ENCODE results near the gene SLC26A11. TPM values are rescaled to one million over a fixed set of nuclear protein-coding genes. Genes with fewer than 3 reads are reported as not detected.
"Not testable (repeated sequence)": the region's sequence is repeated elsewhere in the genome, so short reads cannot be mapped to it uniquely, and the experiment has no call there.

SLC26A11 gene
- total and polyA plus RNA-seq, 2 donors (not counting 1 experiment from before 2014, with no cell fraction given), result 10.1 to 31.4 TPM

GRCh38 chr17:80243526-80244433, 23.6 kb downstream of the SLC26A11 start:
- no peak overlapping the region for H2AFZ ChIP-seq (ENCODE audit: insufficient read depth, low read depth, low read length, poor library complexity, severe bottlenecking)
- H3K27me3 ChIP-seq (replicated peaks in 1 of 4; ENCODE audit: control extremely low read depth in 1 of 4, control insufficient read depth in 3 of 4, insufficient read depth in 4 of 4, low read length in 3 of 4), result no peaks in the 10 kb centered on the region
- intact Hi-C loops (cut with micrococcal nuclease), result no loop called here
- no peaks in the 10 kb centered on the region for H3K4me1 Mint-ChIP-seq
- H3K27ac Mint-ChIP-seq, result no peak overlapping the region
- no peak for TF ChIP-seq EZH2 (IDR thresholded peaks at IDR 0.05; ENCODE audit: borderline replicate concordance, insufficient read depth, low read depth, low read length, poor library complexity, severe bottlenecking)
- no peak for TF ChIP-seq CTCF (IDR thresholded peaks at IDR 0.05)
- no peak overlapping the region for H3K27ac ChIP-seq (ENCODE audit: low read length in 2 of 2)
- no peaks in the 10 kb centered on the region for H3K4me1 ChIP-seq (ENCODE audit: control insufficient read depth in 2 of 2, insufficient read depth in 2 of 2, low read length in 2 of 2)
- no peak overlapping the region for H3K4me2 ChIP-seq (replicated peaks; ENCODE audit: low read depth, low read length, poor library complexity, severe bottlenecking)
- no peaks in the 10 kb centered on the region for H3K9me3 Mint-ChIP-seq (ENCODE audit: insufficient read depth)
- POLR2A ChIA-PET, result no interaction called here
- no peak overlapping the region for H3K4me3 Mint-ChIP-seq
- DNase-seq, result no peak
- WGBS (ENCODE audit: insufficient coverage), result 95% methylated on average over 20 of the region's 26 CpGs
- no peak overlapping the region for H3K4me3 ChIP-seq (ENCODE audit: control extremely low read depth in 1 of 5, extremely low read depth in 1 of 5, insufficient read depth in 1 of 5, low read depth in 2 of 5, low read length in 4 of 5)
- no peaks in the 10 kb centered on the region for H3K36me3 ChIP-seq (replicated peaks in 1 of 2; ENCODE audit: control extremely low read depth in 1 of 2, control insufficient read depth in 1 of 2, extremely low read depth in 1 of 2, insufficient read depth in 2 of 2, low read length in 1 of 2)
- H3K9ac ChIP-seq (ENCODE audit: low read length), result no peak overlapping the region
- CTCF ChIA-PET, result no interaction called here
- H4K20me1 ChIP-seq (ENCODE audit: control insufficient read depth, insufficient read depth, low read length, poor library complexity, severe bottlenecking), result no peaks in the 10 kb centered on the region
- peaks cover 0 to 3% (median 0%) of the 10 kb centered on the region in 3 donors for H3K9me3 ChIP-seq (ENCODE audit: control extremely low read depth in 1 of 3, control insufficient read depth in 2 of 3, insufficient read depth in 1 of 3, low read length in 2 of 3)
- no peaks in the 10 kb centered on the region for H3K27me3 Mint-ChIP-seq
- no peaks in the 10 kb centered on the region for H3K79me2 ChIP-seq (ENCODE audit: control insufficient read depth, insufficient read depth, low read length)
- ATAC-seq (ENCODE audit: low read depth), result no peak

GRCh38 chr17:80244448-80244847, 24.2 kb downstream of the SLC26A11 start:
- ATAC-seq (ENCODE audit: low read depth); POLR2A ChIA-PET: not testable (repeated sequence)
- 100% methylated on average over 3 of the region's 6 CpGs for WGBS (ENCODE audit: insufficient coverage)

More at GRCh38 chr17:80244448-80244847, 24.2 kb downstream of the SLC26A11 start:
- DNase-seq; H3K4me2 ChIP-seq (replicated peaks; ENCODE audit: low read depth, low read length, poor library complexity, severe bottlenecking); H3K4me3 ChIP-seq (ENCODE audit: control extremely low read depth in 1 of 5, extremely low read depth in 1 of 5, insufficient read depth in 1 of 5, low read depth in 2 of 5, low read length in 4 of 5); intact Hi-C loops (cut with micrococcal nuclease); CTCF ChIA-PET; H3K36me3 ChIP-seq (replicated peaks in 1 of 2; ENCODE audit: control extremely low read depth in 1 of 2, control insufficient read depth in 1 of 2, extremely low read depth in 1 of 2, insufficient read depth in 2 of 2, low read length in 1 of 2); H3K9me3 ChIP-seq (ENCODE audit: control extremely low read depth in 1 of 3, control insufficient read depth in 2 of 3, insufficient read depth in 1 of 3, low read length in 2 of 3); H3K9ac ChIP-seq (ENCODE audit: low read length); H3K4me1 ChIP-seq (ENCODE audit: control insufficient read depth in 2 of 2, insufficient read depth in 2 of 2, low read length in 2 of 2); H3K27ac Mint-ChIP-seq; H3K27ac ChIP-seq (ENCODE audit: low read length in 2 of 2); H3K4me3 Mint-ChIP-seq; H2AFZ ChIP-seq (ENCODE audit: insufficient read depth, low read depth, low read length, poor library complexity, severe bottlenecking); H3K4me1 Mint-ChIP-seq; H3K79me2 ChIP-seq (ENCODE audit: control insufficient read depth, insufficient read depth, low read length); H3K9me3 Mint-ChIP-seq (ENCODE audit: insufficient read depth); H3K27me3 ChIP-seq (replicated peaks in 1 of 4; ENCODE audit: control extremely low read depth in 1 of 4, control insufficient read depth in 3 of 4, insufficient read depth in 4 of 4, low read length in 3 of 4); H4K20me1 ChIP-seq (ENCODE audit: control insufficient read depth, insufficient read depth, low read length, poor library complexity, severe bottlenecking); H3K27me3 Mint-ChIP-seq: not testable (repeated sequence)
